ENCODE results near the gene NT5DC4.

NT5DC4 gene

GRCh38 chr2:112720785-112721184 is at the start of gene NT5DC4:
TSS of gene NT5DC4 (plus strand) at chr2:112721020. CDS start at chr2:112721080, 60 bp downstream.
- DNase-seq (ENCODE audit: low read depth in 3 of 3) = no peak

DNA sequence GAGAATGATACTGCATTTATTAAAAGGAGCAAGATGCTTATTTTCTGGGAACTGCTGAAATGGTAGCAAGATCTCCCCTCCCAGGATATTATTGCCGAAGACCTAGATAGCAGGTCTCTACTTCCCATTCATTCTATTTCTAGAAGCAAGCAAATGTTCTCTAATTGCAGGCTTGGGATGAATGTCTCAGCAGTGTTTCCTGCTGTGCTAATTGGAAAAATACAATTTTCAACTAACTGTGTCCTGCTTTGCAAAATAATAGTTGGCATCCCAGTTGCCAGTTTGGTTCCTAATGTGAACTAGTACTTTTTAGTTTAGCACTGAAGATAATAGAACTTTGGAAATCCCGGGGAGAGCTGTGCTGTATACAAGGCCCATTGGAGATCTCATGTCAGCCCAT is 49.0 kb upstream of the NT5DC4 start:
- no peak for DNase-seq (ENCODE audit: low read depth in 3 of 3)

DNA sequence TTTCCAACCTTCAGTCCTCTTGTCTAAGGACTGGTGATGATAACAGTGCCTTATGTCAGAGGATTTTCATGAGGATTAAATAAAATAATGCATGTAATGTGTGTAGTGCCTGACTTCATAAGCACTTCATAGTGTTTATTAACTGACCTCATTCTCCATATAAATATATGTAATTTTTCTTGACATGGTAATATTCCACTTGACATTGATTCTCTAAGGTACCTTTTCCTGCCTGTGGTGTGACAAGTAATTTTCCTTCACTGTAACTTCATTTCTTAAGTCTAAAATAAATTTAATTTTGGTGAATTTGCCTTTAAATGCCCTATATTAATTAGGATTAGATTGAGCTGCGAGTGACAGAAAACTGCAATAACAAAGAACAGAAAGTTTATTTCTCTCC is 47.8 kb upstream of the NT5DC4 start:
- no peak for DNase-seq (ENCODE audit: low read depth in 3 of 3)

- no peak for DNase-seq (ENCODE audit: low read depth in 3 of 3)
These were observed 46.6 kb upstream of the NT5DC4 start for GRCh38 chr2:112674229-112674628.

DNA sequence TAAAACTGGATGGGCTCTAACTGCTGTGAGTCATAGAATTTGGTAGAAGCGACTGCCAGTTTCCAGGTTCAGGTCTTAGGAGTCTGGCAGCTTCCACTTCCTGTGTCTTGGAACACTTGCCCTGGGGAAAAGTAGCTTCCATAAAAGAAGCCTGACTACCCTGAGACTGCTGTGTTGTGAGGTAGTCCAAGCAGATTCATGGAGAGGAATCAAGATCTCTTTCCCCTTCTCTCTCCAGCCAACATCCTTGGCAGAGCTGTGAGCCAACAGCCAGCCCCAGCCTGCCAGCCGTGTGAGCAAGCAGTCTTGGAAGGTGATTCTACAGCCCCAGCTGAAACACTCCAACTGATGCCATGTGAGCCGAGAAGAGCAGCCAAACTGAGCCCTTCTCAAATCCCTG is 41.3 kb upstream of the NT5DC4 start:
- DNase-seq (ENCODE audit: low read depth in 3 of 3) = no peak

- no peak for DNase-seq (ENCODE audit: low read depth in 3 of 3)
These were observed 40.1 kb upstream of the NT5DC4 start for GRCh38 chr2:112680666-112681101.

DNA sequence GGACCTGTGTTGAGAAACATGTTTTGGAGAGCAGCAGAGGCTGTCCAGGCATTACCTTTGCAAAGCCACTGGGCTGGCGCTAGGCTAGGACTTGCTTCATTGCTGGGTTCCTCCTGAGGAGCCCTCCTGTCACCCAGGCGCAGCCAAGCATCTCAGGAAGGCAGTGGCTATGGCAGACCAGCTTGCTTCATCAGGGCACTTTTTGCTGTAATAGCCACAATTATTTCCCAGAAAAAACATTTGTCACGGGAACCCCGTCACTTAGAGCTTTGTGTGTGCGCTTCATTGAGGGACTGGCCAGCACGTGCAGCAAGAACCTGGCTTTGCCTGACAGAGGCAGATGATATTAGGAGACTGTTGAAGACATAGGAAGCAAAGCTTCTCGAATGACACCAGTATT is 38.7 kb upstream of the NT5DC4 start:
- no peak for DNase-seq (ENCODE audit: low read depth in 3 of 3)

DNA sequence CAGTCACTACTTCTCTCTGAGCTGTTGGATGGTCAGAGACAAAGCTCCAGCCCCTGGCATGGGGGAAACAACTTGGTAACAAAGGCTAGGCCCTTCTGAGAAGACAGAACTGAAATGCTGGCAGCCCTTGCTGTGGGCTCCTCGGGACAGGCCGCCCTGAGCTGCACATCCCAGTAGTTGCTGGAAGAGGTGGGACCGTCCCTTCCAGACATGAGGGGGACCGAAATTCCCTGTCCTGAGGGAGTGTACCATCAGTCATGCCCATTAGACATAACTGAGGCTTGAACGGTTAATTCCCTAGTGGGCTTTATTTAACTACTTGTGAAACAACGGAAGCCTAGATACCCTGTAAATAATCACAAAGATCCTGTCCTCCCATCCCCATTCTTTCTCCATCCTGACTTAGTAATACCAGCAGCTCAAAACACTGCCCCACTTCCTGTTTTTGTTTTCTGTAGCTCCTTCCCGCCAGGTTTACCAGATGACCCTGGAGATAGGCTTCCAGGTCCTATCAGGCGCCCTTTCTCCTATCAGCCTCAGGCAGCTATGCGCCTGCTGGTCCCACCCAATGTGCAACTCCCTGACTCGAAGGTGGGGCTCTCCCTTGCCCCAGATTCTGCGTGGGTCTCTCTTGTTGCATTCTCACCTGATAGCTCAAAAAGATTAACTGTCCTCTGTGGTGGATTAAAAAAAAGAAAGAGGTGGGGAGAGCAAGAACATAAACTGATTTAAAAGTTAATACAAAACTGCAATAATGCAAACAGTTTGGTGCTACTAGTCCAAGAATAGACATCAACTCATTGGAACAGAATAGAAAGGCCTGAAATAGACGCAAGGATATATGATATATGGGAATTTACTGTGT is 37.0 kb upstream of the NT5DC4 start:
- no peak for DNase-seq (ENCODE audit: low read depth in 3 of 3)

- no peak for DNase-seq (ENCODE audit: low read depth in 3 of 3)
These were observed 36.4 kb upstream of the NT5DC4 start for GRCh38 chr2:112684415-112684775.

- no peak for DNase-seq (ENCODE audit: low read depth in 3 of 3)
These were observed 35.4 kb upstream of the NT5DC4 start for GRCh38 chr2:112685271-112685884.

DNA sequence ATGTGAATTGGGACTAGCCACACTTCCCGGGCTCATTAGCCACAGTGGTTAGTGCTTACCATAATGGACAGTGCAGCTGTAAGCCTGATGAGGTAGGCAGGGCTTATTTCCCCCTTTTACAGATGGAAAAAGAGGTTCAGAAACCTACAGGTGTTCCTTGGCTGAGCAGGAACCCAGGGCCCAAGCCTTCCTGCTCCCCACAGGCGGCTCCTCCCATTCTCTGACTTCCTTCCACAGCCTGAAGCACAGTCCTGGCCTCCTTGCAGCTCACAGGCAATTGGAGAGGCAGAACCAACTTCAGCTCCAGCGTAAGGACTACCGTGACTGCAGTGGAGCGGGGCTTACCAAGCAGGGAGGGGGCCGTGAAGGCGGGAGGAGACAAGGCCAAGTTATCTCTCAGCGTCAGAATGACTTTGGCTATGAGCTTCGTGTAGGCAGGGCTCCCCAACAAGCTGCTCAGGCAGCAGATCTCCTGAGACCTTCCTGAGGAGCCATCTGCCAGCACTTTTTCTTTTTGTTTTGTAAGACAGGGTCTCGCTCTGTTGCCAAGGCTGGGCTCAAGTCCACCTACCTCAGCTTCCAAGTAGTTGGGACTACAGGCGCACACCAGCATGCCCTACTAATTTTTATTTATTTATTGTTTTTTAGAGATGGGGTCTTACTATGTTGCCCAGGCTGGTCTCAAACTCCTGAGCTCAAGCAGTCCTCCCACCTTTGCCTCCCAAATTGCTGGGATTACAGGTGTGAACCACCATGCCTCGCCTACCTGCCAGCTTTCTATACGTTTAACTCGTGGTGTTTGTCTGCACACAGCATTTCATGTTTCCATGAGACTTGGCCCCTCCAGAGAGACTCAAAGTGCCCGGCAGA is 34.2 kb upstream of the NT5DC4 start:
- DNase-seq (ENCODE audit: low read depth in 3 of 3) = no peak

DNA sequence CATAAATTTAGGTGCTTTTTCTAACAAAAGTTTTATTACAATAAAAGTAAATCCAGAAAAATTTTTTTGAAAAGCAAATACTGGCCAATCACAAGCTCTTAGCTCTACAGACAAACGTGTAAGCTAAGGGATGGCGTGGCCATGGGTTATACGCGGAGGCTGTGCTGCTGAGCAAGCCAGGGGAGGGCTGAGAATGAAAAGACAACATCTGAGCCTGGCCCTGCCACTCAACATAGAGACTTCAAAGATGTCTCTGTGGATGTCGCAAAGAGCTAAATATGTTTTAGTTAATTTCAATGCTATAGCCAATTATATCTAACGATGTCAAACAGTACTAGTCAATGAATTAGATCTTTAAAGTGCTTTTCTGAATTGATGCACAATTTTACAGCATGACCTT is 33.3 kb upstream of the NT5DC4 start:
- DNase-seq (ENCODE audit: low read depth in 3 of 3) = no peak

- no peak for DNase-seq (ENCODE audit: low read depth in 3 of 3)
These were observed 32.5 kb upstream of the NT5DC4 start for GRCh38 chr2:112688086-112688880.

- peak; percentile 14 to 47 (median 31) for DNase-seq (ENCODE audit: low read depth in 3 of 3)
These were observed 29.9 kb upstream of the NT5DC4 start for GRCh38 chr2:112690853-112691401.

- no peak for DNase-seq (ENCODE audit: low read depth in 3 of 3)
These were observed 28.9 kb upstream of the NT5DC4 start for GRCh38 chr2:112691881-112692281.

- peak in 1 of 3 experiments; percentile 57 for DNase-seq (ENCODE audit: low read depth in 3 of 3)
These were observed 28.3 kb upstream of the NT5DC4 start for GRCh38 chr2:112692495-112692911.

GRCh38 chr2:112692918-112693317 is 27.9 kb upstream of the NT5DC4 start:
- DNase-seq (ENCODE audit: low read depth in 3 of 3) = peak in 1 of 3 experiments; percentile 42

DNA sequence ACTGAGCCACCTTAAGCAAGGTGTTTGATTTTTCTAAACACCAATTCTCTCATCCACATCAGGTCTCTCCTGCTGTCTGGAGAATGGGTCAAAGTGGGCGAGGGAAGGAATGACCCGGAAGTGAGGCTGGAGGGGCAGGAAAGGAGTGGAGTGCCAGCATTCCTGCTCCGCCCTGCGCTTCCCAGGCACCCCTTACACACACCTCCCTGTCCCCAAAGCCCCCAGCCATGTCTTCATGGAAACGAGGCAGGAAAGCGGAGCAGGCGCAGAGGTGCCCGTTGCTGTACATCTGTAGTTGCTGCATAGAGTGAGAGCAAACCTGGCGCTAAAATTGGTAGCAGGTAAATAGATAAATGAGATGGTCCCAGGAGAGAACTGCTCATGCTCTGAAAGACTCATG is 27.2 kb upstream of the NT5DC4 start:
- DNase-seq (ENCODE audit: low read depth in 3 of 3) = no peak

- DNase-seq (ENCODE audit: low read depth in 3 of 3) = no peak
These were observed 26.6 kb upstream of the NT5DC4 start for GRCh38 chr2:112694182-112694581.

DNA sequence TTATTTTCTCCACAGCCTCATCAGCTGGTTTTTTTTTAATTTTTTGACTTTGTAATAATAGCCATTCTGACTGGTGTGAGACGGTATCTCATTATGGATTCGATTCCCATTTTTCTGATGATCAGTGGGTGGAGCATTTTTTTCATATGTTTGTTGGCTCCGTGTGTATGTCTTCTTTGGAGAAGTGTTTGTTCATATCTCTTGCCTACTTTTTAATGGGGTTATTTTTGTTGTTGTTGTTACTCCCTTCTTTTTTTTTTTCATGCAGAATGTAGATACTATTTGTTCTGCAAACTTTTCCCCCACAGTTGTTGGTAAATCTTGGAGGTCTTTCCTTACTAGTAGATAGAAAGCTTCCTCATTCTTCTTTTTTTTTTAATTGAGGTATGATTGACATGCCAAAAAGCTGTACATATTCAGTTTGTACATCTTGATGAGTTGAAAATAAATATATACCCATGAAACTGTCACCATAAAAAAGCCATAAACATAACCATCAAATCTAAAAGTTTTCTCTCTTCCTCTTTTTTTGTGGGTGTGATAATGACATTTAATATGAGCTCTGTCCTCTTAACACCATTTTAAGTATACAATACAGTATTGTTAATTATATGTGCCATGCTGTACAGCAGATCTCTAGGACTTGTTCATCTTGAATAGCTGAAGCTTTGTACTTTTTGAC is 21.8 kb upstream of the NT5DC4 start:
- DNase-seq (ENCODE audit: low read depth in 3 of 3) = no peak
